Stimulated activated CD8-positive, alpha-beta memory T cell treated with anti-CD3 and anti-CD28 coated beads, Interleukin-15, amount 100 ng/mL, for 4 hours (primary cell): ENCODE results near the gene ADH4.
"Not testable (repeated sequence)": the region's sequence is repeated elsewhere in the genome, so short reads cannot be mapped to it uniquely, and the experiment has no call there.

ENCODE experiments used
- DNase-seq, 2 donors: peaks; one replicate each; pipeline ENCODE4 v3.0.0-alpha.2; 2020; ENCODE audit warnings: low read depth in 2 of 2

Gene ADH4

GRCh38 chr4:99144070-99144469 lies at the start of gene ADH4:
Gene ADH4 (minus strand): TSS chr4:99144297. CDS start chr4:99144222, 75 bp downstream.
- DNase-seq: no peak

- no peak for DNase-seq
Observed at GRCh38 chr4:99190336-99190735, 46.2 kb upstream of the ADH4 start.

GRCh38 chr4:99189900-99190299 lies 45.8 kb upstream of the ADH4 start:
- DNase-seq: not testable (repeated sequence)

GRCh38 chr4:99186029-99186428 lies 41.9 kb upstream of the ADH4 start:
- no peak for DNase-seq

GRCh38 chr4:99185581-99185980 lies 41.5 kb upstream of the ADH4 start:
- no peak for DNase-seq

GRCh38 chr4:99180382-99181070 lies 36.4 kb upstream of the ADH4 start:
- DNase-seq: no peak

GRCh38 chr4:99179626-99180025 lies 35.5 kb upstream of the ADH4 start:
- DNase-seq: no peak

GRCh38 chr4:99179178-99179577 lies 35.1 kb upstream of the ADH4 start:
- no peak for DNase-seq

GRCh38 chr4:99166544-99166943 lies 22.4 kb upstream of the ADH4 start:
- DNase-seq: no peak

- no peak for DNase-seq
Observed at GRCh38 chr4:99165978-99166377, 21.9 kb upstream of the ADH4 start.

- no peak for DNase-seq
Observed at GRCh38 chr4:99161373-99162099, 17.4 kb upstream of the ADH4 start.

GRCh38 chr4:99159699-99160098 lies 15.6 kb upstream of the ADH4 start:
- DNase-seq: no peak

GRCh38 chr4:99157478-99157935 lies 13.4 kb upstream of the ADH4 start:
- DNase-seq: no peak

- no peak for DNase-seq
Observed at GRCh38 chr4:99156992-99157391, 12.9 kb upstream of the ADH4 start.

- DNase-seq: no peak
Observed at GRCh38 chr4:99154658-99155342, 10.7 kb upstream of the ADH4 start.

GRCh38 chr4:99151995-99152394 lies 7.9 kb upstream of the ADH4 start:
- no peak for DNase-seq

GRCh38 chr4:99151452-99151851 lies 7.4 kb upstream of the ADH4 start:
- no peak for DNase-seq

- DNase-seq: no peak
Observed at GRCh38 chr4:99149426-99150019, 5.4 kb upstream of the ADH4 start.

GRCh38 chr4:99148550-99148949 lies 4.5 kb upstream of the ADH4 start:
- DNase-seq: no peak

- no peak for DNase-seq
Observed at GRCh38 chr4:99144587-99144986, 490 bp upstream of the ADH4 start.

- no peak for DNase-seq
Observed at GRCh38 chr4:99136329-99136728, 7.8 kb downstream of the ADH4 start.

- DNase-seq: no peak
Observed at GRCh38 chr4:99135541-99136162, 8.4 kb downstream of the ADH4 start.
